GM12878 (cell line): ENCODE results near the gene CACNA1A. TPM values are rescaled to one million over a fixed set of nuclear protein-coding genes. Genes with fewer than 3 reads are reported as not detected.

ENCODE experiments used
- ATAC-seq: fragments of 200-7000 bp; cut with Tn5 transposase; 3 replicates; pipeline ENCODE4 v1.9.1; 2020; ENCODE audit warnings: mild to moderate bottlenecking, moderate library complexity
- BruUV-seq: library from RNA; stranded (reverse); fragments of 400-500 nt; replicated peaks from 2 replicates; lab custom pipeline; 2021; lab: Mats Ljungman, UMichigan
- CTCF ChIA-PET: fragments of 300-600 bp; sonication (Branson Sonifier 250); formaldehyde crosslinking; extraction: SDS; loops from one replicate; lab custom pipeline; 2021; ENCODE audit warnings: inconsistent platforms; lab: Yijun Ruan, JAX
- POLR2A ChIA-PET: fragments of 350-600 bp; formaldehyde crosslinking; extraction: SDS; loops from one replicate; lab custom pipeline; 2021; ENCODE audit warnings: inconsistent platforms; lab: Charles Lee
- RAD21 ChIA-PET: fragments of 300-600 bp; sonication (Branson Sonifier 250); formaldehyde crosslinking; loops from one replicate; lab custom pipeline; 2023; ENCODE audit warnings: antibody characterized with exemption; ENCODE audit not compliant: unreplicated experiment; lab: Charles Lee
- SMC1A ChIA-PET: fragments of 300-600 bp; sonication (Branson Sonifier 250); formaldehyde crosslinking; loops from one replicate; lab custom pipeline; 2023; ENCODE audit not compliant: unreplicated experiment, uncharacterized antibody; lab: Charles Lee
- DNase-seq: peaks from one replicate; pipeline ENCODE4 v3.0.0-alpha.2; 2011; ENCODE audit warnings: low read depth, low spot score
- FAIRE-seq: peaks from 3 replicates; lab custom pipeline; 2011; peaks lifted over from hg19 to GRCh38; lab: Jason Lieb, UNC
- H2AFZ ChIP-seq: 2 replicates; pipeline ENCODE4 v1.6.0; 2011; ENCODE audit warnings: low read depth, low read length, control low read depth; ENCODE audit not compliant: control insufficient read depth
- H3K27ac ChIP-seq: 2 replicates; pipeline ENCODE4 v1.5.1; 2011; ENCODE audit warnings: control low read depth; ENCODE audit not compliant: control insufficient read depth, insufficient read depth
- H3K27me3 ChIP-seq, 2 experiments: replicated peaks in 1 of 2; 2 replicates each; pipeline versions ENCODE4 v1.6.0 to v1.6.1; 2011; ENCODE audit warnings: low read length in 1 of 2; ENCODE audit not compliant: control insufficient read depth in 2 of 2, insufficient read depth in 2 of 2
- H3K36me3 ChIP-seq, 2 experiments: 2 replicates each; pipeline ENCODE4 v1.5.1; 2011; ENCODE audit warnings: low read length in 1 of 2; ENCODE audit not compliant: control insufficient read depth in 2 of 2, insufficient read depth in 2 of 2
- H3K4me1 ChIP-seq: 2 replicates; pipeline ENCODE4 v1.6.1; 2011; ENCODE audit warnings: mild to moderate bottlenecking, low read length, moderate library complexity, mixed read lengths; ENCODE audit not compliant: control insufficient read depth, insufficient read depth
- H3K4me2 ChIP-seq: 2 replicates; pipeline ENCODE4 v1.6.0; 2011; ENCODE audit warnings: control low read depth; ENCODE audit not compliant: control insufficient read depth, insufficient read depth
- H3K4me3 ChIP-seq: fragments of 200-600 bp; sonication (generic); 2 replicates; pipeline ENCODE4 v1.5.1; 2016
- H3K79me2 ChIP-seq: 2 replicates; pipeline ENCODE4 v1.6.0; 2011; ENCODE audit warnings: low read length; ENCODE audit not compliant: control insufficient read depth, insufficient read depth
- H3K9ac ChIP-seq: 2 replicates; pipeline ENCODE4 v1.8.0; 2011; ENCODE audit warnings: low read length, control low read depth, mixed read lengths; ENCODE audit not compliant: control insufficient read depth, insufficient read depth
- H3K9me3 ChIP-seq: replicated peaks from 3 replicates; pipeline ENCODE4 v1.5.1; 2011; ENCODE audit warnings: mild to moderate bottlenecking, low read length; ENCODE audit not compliant: control insufficient read depth, insufficient read depth
- H4K20me1 ChIP-seq: 2 replicates; pipeline ENCODE4 v1.6.0; 2011; ENCODE audit not compliant: control insufficient read depth, insufficient read depth
- ATF2 ChIP-seq: IDR thresholded peaks from 2 replicates; pipeline ENCODE4 v1.6.1; 2012; ENCODE audit warnings: low read length, inconsistent platforms
- ATF3 ChIP-seq: IDR thresholded peaks from 2 replicates; pipeline ENCODE4 v1.6.1; 2011; ENCODE audit warnings: low read depth, mild to moderate bottlenecking, low read length, moderate library complexity, borderline replicate concordance; ENCODE audit errors: extremely low read depth
- CEBPZ ChIP-seq: fragments of 150-350 bp; IDR thresholded peaks from 2 replicates; pipeline ENCODE4 v1.6.1; 2016; ENCODE audit warnings: low read depth, low read length
- CTCF ChIP-seq, 3 experiments: IDR thresholded peaks in 2 of 3; conservative IDR thresholded peaks in 1 of 3; 2 replicates each; pipeline ENCODE4 v1.5.1; 2011; ENCODE audit warnings: low read depth in 3 of 3, low read length in 3 of 3, mild to moderate bottlenecking in 3 of 3, control low read depth in 2 of 3, moderate library complexity in 2 of 3, inconsistent platforms in 1 of 3, mixed read lengths in 1 of 3; ENCODE audit not compliant: control insufficient read depth in 2 of 3, insufficient read depth in 1 of 3; ENCODE audit errors: extremely low read depth in 1 of 3
- EED ChIP-seq: sonication (generic); IDR thresholded peaks from 2 replicates; pipeline ENCODE4 v1.6.1; 2016; ENCODE audit warnings: antibody characterized with exemption, low read depth
- NFYA ChIP-seq: IDR thresholded peaks from 2 replicates; pipeline ENCODE4 v1.6.1; 2011; ENCODE audit warnings: low read depth, mild to moderate bottlenecking, low read length, improper control_type of control experiment, borderline replicate concordance
- NRF1 ChIP-seq: conservative IDR thresholded peaks from 2 replicates; pipeline ENCODE4 v1.6.1; 2011; ENCODE audit warnings: mild to moderate bottlenecking, low read depth, low read length, improper control_type of control experiment
- SRF ChIP-seq, 2 experiments: IDR thresholded peaks; 2 replicates each; pipeline ENCODE4 v1.6.1; 2011; ENCODE audit warnings: low read depth in 2 of 2, low read length in 2 of 2, mild to moderate bottlenecking in 1 of 2, moderate library complexity in 1 of 2
- YY1 ChIP-seq: IDR thresholded peaks from 2 replicates; pipeline ENCODE4 v1.6.1; 2011; ENCODE audit warnings: low read depth, mild to moderate bottlenecking, low read length
- ZNF207 ChIP-seq: fragments of 450-650 bp; IDR thresholded peaks from 2 replicates; pipeline ENCODE4 v1.6.1; 2014; ENCODE audit warnings: antibody characterized with exemption, mild to moderate bottlenecking, borderline replicate concordance
- ZNF622 ChIP-seq: fragments of 450-650 bp; IDR thresholded peaks from 2 replicates; pipeline ENCODE4 v1.6.1; 2017; ENCODE audit warnings: mild to moderate bottlenecking, inconsistent platforms
- WGBS: methylation state at CpG from one replicate; pipeline ENCODE4 v1.1.6; 2016; ENCODE audit warnings: low lambda C conversion rate; ENCODE audit not compliant: insufficient replicate concordance, insufficient coverage; ENCODE audit errors: missing lambda C conversion rate; 5-methylcytosine and 5-hydroxymethylcytosine counted together
- in situ Hi-C: fragments of 300-500 bp; cut with MboI; formaldehyde crosslinking; loops from 9 replicates; pipeline ENCODE4 v1.14.3; 2018; ENCODE audit warnings: mixed read lengths
- intact Hi-C: fragments of 100-400 bp; cut with micrococcal nuclease; formaldehyde crosslinking; loops from one replicate; pipeline ENCODE4 v1.14.2; 2022; ENCODE audit not compliant: unreplicated experiment
- polyA plus RNA-seq, 11 experiments: library from polyadenylated mRNA; depleted of rRNA in 4 of 11; unstranded in 6 of 11; stranded (reverse) in 5 of 11; fragments of >200 nt; fragmentation: Nextera tagmentation in 4 of 11; fragmentation: Illumina TruSeq in 1 of 11; extraction: Ambion mirVana in 4 of 11; extraction: Trizol in 1 of 11; gene quantifications; 1 replicate in 1 of 11; 2 replicates in 10 of 11; pipeline versions ENCODE4 v1.2.1 to v1.2.3, GENCODE V29; 2011 to 2016; ENCODE audit warnings: inconsistent platforms in 2 of 11, missing spikeins in 2 of 11, low read depth in 1 of 11
- total RNA-seq, 4 experiments: library from RNA; depleted of rRNA in 3 of 4; stranded (reverse); fragments of >200 nt in 3 of 4; fragmentation: Illumina TruSeq in 1 of 4; extraction: Trizol in 1 of 4; gene quantifications; 2 replicates each; pipeline versions ENCODE4 v1.2.1 to v1.2.3, GENCODE V29; 2013 to 2021
- TF ChIP-seq, protein P1 (sequence below): fragments of 450-650 bp; IDR thresholded peaks from 2 replicates; pipeline ENCODE4 v1.6.1; 2016; ENCODE audit warnings: mild to moderate bottlenecking

The CACNA1A gene
- total and polyA plus RNA-seq, 10 of the 15 experiments (the other 5 are each of a cell fraction or from before 2014, with no cell fraction given): 1.1 to 4.4 (median 2.5) TPM

GRCh38 chr19:13298565-13299481 is 207.5 kb downstream of the CACNA1A start:
- no peak overlapping the region for H2AFZ ChIP-seq
- no TSS peak for BruUV-seq
- CTCF ChIA-PET: no interaction called here
- in situ Hi-C loops (loop anchor here (25.0 kb wide), 1 partner anchor 763 kb away; the partner anchor contains the start of genes MISP3 and PALM3), intact Hi-C loops (no loop called here)
- POLR2A ChIA-PET: no interaction called here
- FAIRE-seq (no peak), DNase-seq (no peak), ATAC-seq (no peak)
- RAD21 ChIA-PET: no interaction called here
- no peaks in the 10 kb centered on the region for H3K79me2 ChIP-seq
- H3K9me3 ChIP-seq: no peaks in the 10 kb centered on the region
- no peaks in the 10 kb centered on the region for H3K36me3 ChIP-seq
- no peaks in the 10 kb centered on the region for H3K4me1 ChIP-seq
- SMC1A ChIA-PET: no interaction called here
- no peak overlapping the region for H3K27ac ChIP-seq
- no peak overlapping the region for H3K4me3 ChIP-seq
- 36% methylated on average over 64 of the region's 92 CpGs for WGBS
- no peaks in the 10 kb centered on the region for H4K20me1 ChIP-seq
- no peak overlapping the region for H3K4me2 ChIP-seq
- no peak for TF ChIP-seq NRF1
- no peak for TF ChIP-seq YY1
- no peak for TF ChIP-seq ATF2
- TF ChIP-seq CEBPZ: no peak
- TF ChIP-seq, protein P1, sequence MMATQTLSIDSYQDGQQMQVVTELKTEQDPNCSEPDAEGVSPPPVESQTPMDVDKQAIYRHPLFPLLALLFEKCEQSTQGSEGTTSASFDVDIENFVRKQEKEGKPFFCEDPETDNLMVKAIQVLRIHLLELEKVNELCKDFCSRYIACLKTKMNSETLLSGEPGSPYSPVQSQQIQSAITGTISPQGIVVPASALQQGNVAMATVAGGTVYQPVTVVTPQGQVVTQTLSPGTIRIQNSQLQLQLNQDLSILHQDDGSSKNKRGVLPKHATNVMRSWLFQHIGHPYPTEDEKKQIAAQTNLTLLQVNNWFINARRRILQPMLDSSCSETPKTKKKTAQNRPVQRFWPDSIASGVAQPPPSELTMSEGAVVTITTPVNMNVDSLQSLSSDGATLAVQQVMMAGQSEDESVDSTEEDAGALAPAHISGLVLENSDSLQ: no peak
- no peak for TF ChIP-seq ZNF207
- TF ChIP-seq SRF (IDR thresholded peaks at IDR 0.05; ENCODE audit: low read depth in 2 of 2, low read length in 2 of 2): no peak
- no peak for TF ChIP-seq NFYA
- no peak for TF ChIP-seq ATF3
- no peak for TF ChIP-seq ZNF622
- TF ChIP-seq CTCF (IDR thresholded peaks at IDR 0.05 in 2 of 3, conservative IDR thresholded peaks at IDR 0.05 in 1 of 3; ENCODE audit: control insufficient read depth in 2 of 3, extremely low read depth in 1 of 3, insufficient read depth in 1 of 3, low read depth in 3 of 3, low read length in 3 of 3): no peak
- no peak for TF ChIP-seq EED
- TF ChIP-seq, all 136 proteins: peak for 0
- Histone ChIP-seq H3K9ac (no peak overlapping the region), H3K27me3 (peaks cover 0 to 3% of the 10 kb centered on the region in 2 experiments; a peak in 3 of 4 replicates)
